Measurements from ENCODE around the gene RAB26. TPM values are rescaled to one million over a fixed set of nuclear protein-coding genes. Genes with fewer than 3 reads are reported as not detected.
A peak's percentile ranks its signal among the peaks of the same experiment; 100 is the strongest.

RAB26 gene
- total and polyA plus RNA-seq, 2 of the 13 experiments (the other 11 are each of a cell fraction or from before 2014, with no cell fraction given): 0.86 to 3.6 TPM

DNA sequence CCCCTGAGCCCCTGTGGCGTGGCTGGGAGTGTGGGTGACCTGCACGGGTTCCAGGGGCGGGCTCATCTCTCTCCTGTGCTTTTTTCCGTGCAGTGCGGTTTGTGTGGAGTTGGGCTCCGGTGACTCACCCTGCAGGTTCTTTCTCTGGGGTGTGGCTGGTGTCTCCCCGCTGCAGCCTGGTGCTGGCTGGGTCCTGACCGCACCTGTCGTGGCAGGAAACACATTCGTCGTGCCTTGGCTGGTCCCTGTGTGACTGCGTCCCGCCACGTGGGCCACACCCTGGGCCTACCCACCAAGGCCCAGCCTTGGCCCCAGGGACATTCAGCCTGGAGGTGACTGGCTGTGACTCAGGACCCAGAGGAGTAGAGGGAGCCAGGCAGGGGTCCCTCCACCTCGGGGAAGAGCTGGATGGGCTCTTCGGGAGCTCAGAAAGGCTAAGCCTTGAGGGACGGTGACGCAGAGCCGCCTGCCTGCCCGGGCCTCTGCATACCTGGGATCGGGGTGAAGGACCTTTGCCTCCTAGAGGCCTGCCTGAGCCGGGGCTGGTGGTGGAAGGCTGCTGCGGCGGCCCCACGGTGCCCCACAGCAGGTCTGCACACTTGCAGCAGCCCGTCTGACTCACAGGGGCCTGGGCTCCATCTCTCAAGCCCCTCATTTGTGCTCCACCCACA lies 14.9 kb downstream of the RAB26 start (continued):
- TF ChIP-seq, protein P1, sequence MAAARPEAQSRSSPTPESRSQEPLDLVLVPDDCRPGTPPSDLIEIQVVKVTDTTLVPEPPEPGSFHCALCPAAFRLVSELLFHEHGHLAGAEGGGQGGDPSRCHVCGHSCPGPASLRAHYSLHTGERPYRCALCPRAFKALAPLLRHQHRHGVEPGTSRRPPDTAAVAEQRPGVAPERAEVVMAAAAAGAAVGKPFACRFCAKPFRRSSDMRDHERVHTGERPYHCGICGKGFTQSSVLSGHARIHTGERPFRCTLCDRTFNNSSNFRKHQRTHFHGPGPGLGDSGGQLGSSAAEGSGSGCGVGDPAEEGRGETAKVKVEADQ (CRISPR knock-in tag; IDR thresholded peaks at IDR 0.05; ENCODE audit: borderline replicate concordance): no peak
- TF ChIP-seq, protein P2, sequence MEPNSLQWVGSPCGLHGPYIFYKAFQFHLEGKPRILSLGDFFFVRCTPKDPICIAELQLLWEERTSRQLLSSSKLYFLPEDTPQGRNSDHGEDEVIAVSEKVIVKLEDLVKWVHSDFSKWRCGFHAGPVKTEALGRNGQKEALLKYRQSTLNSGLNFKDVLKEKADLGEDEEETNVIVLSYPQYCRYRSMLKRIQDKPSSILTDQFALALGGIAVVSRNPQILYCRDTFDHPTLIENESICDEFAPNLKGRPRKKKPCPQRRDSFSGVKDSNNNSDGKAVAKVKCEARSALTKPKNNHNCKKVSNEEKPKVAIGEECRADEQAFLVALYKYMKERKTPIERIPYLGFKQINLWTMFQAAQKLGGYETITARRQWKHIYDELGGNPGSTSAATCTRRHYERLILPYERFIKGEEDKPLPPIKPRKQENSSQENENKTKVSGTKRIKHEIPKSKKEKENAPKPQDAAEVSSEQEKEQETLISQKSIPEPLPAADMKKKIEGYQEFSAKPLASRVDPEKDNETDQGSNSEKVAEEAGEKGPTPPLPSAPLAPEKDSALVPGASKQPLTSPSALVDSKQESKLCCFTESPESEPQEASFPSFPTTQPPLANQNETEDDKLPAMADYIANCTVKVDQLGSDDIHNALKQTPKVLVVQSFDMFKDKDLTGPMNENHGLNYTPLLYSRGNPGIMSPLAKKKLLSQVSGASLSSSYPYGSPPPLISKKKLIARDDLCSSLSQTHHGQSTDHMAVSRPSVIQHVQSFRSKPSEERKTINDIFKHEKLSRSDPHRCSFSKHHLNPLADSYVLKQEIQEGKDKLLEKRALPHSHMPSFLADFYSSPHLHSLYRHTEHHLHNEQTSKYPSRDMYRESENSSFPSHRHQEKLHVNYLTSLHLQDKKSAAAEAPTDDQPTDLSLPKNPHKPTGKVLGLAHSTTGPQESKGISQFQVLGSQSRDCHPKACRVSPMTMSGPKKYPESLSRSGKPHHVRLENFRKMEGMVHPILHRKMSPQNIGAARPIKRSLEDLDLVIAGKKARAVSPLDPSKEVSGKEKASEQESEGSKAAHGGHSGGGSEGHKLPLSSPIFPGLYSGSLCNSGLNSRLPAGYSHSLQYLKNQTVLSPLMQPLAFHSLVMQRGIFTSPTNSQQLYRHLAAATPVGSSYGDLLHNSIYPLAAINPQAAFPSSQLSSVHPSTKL (CRISPR knock-in tag; IDR thresholded peaks at IDR 0.05): peak; percentile 20; the same call in 1 of the 2 replicates
- TF ChIP-seq, protein P3, sequence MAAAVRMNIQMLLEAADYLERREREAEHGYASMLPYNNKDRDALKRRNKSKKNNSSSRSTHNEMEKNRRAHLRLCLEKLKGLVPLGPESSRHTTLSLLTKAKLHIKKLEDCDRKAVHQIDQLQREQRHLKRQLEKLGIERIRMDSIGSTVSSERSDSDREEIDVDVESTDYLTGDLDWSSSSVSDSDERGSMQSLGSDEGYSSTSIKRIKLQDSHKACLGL (CRISPR knock-in tag; IDR thresholded peaks at IDR 0.05): peak; percentile 62; the same call in 1 of the 2 replicates
- TF ChIP-seq, protein P4, sequence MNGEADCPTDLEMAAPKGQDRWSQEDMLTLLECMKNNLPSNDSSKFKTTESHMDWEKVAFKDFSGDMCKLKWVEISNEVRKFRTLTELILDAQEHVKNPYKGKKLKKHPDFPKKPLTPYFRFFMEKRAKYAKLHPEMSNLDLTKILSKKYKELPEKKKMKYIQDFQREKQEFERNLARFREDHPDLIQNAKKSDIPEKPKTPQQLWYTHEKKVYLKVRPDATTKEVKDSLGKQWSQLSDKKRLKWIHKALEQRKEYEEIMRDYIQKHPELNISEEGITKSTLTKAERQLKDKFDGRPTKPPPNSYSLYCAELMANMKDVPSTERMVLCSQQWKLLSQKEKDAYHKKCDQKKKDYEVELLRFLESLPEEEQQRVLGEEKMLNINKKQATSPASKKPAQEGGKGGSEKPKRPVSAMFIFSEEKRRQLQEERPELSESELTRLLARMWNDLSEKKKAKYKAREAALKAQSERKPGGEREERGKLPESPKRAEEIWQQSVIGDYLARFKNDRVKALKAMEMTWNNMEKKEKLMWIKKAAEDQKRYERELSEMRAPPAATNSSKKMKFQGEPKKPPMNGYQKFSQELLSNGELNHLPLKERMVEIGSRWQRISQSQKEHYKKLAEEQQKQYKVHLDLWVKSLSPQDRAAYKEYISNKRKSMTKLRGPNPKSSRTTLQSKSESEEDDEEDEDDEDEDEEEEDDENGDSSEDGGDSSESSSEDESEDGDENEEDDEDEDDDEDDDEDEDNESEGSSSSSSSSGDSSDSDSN (CRISPR knock-in tag; IDR thresholded peaks at IDR 0.05): peak; percentile 80
- TF ChIP-seq ZNF33B (CRISPR knock-in tag; IDR thresholded peaks at IDR 0.05) (no peak), PHF20 (CRISPR knock-in tag; IDR thresholded peaks at IDR 0.05) (no peak), SRF (IDR thresholded peaks at IDR 0.05; ENCODE audit: low read depth, low read length) (no peak)
- TF ChIP-seq, protein P5, sequence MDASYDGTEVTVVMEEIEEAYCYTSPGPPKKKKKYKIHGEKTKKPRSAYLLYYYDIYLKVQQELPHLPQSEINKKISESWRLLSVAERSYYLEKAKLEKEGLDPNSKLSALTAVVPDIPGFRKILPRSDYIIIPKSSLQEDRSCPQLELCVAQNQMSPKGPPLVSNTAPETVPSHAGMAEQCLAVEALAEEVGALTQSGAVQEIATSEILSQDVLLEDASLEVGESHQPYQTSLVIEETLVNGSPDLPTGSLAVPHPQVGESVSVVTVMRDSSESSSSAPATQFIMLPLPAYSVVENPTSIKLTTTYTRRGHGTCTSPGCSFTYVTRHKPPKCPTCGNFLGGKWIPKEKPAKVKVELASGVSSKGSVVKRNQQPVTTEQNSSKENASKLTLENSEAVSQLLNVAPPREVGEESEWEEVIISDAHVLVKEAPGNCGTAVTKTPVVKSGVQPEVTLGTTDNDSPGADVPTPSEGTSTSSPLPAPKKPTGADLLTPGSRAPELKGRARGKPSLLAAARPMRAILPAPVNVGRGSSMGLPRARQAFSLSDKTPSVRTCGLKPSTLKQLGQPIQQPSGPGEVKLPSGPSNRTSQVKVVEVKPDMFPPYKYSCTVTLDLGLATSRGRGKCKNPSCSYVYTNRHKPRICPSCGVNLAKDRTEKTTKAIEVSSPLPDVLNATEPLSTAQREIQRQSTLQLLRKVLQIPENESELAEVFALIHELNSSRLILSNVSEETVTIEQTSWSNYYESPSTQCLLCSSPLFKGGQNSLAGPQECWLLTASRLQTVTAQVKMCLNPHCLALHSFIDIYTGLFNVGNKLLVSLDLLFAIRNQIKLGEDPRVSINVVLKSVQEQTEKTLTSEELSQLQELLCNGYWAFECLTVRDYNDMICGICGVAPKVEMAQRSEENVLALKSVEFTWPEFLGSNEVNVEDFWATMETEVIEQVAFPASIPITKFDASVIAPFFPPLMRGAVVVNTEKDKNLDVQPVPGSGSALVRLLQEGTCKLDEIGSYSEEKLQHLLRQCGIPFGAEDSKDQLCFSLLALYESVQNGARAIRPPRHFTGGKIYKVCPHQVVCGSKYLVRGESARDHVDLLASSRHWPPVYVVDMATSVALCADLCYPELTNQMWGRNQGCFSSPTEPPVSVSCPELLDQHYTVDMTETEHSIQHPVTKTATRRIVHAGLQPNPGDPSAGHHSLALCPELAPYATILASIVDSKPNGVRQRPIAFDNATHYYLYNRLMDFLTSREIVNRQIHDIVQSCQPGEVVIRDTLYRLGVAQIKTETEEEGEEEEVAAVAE (CRISPR knock-in tag; IDR thresholded peaks at IDR 0.05; ENCODE audit: borderline replicate concordance): 0 out of 2 replicates have a peak, but pooled peaks have one; percentile 41
- TF ChIP-seq, protein P6, sequence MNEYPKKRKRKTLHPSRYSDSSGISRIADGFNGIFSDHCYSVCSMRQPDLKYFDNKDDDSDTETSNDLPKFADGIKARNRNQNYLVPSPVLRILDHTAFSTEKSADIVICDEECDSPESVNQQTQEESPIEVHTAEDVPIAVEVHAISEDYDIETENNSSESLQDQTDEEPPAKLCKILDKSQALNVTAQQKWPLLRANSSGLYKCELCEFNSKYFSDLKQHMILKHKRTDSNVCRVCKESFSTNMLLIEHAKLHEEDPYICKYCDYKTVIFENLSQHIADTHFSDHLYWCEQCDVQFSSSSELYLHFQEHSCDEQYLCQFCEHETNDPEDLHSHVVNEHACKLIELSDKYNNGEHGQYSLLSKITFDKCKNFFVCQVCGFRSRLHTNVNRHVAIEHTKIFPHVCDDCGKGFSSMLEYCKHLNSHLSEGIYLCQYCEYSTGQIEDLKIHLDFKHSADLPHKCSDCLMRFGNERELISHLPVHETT (CRISPR knock-in tag; conservative IDR thresholded peaks at IDR 0.05): no peak
- TF ChIP-seq, protein P7, sequence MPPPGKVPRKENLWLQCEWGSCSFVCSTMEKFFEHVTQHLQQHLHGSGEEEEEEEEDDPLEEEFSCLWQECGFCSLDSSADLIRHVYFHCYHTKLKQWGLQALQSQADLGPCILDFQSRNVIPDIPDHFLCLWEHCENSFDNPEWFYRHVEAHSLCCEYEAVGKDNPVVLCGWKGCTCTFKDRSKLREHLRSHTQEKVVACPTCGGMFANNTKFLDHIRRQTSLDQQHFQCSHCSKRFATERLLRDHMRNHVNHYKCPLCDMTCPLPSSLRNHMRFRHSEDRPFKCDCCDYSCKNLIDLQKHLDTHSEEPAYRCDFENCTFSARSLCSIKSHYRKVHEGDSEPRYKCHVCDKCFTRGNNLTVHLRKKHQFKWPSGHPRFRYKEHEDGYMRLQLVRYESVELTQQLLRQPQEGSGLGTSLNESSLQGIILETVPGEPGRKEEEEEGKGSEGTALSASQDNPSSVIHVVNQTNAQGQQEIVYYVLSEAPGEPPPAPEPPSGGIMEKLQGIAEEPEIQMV (CRISPR knock-in tag; IDR thresholded peaks at IDR 0.05; ENCODE audit: low read depth): no peak
